B cell (primary cell): ENCODE results near the gene RALGAPA2. TPM values are rescaled to one million over a fixed set of nuclear protein-coding genes. Genes with fewer than 3 reads are reported as not detected.

Experiments
- ATAC-seq: fragments of 200-7000 bp; cut with Tn5 transposase; one replicate; pipeline ENCODE4 v1.10.0; 2021; ENCODE audit warnings: low read depth, mild to moderate bottlenecking, moderate number of reproducible peaks, moderate library complexity
- CTCF ChIA-PET: fragments of 350-600 bp; sonication (Branson Sonifier 250); formaldehyde crosslinking; loops from one replicate; lab custom pipeline; 2021; ENCODE audit warnings: antibody characterized with exemption, inconsistent platforms; lab: Charles Lee
- POLR2A ChIA-PET: fragments of 350-600 bp; sonication (Branson Sonifier 250); formaldehyde crosslinking; loops from one replicate; lab custom pipeline; 2021; ENCODE audit warnings: antibody characterized with exemption; lab: Charles Lee
- DNase-seq: peaks from one replicate; pipeline ENCODE4 v3.0.0; 2013
- H2AFZ ChIP-seq: 2 replicates; pipeline ENCODE4 v1.6.1; 2012; ENCODE audit warnings: mild to moderate bottlenecking, low read depth, low read length; ENCODE audit not compliant: insufficient read depth, poor library complexity, severe bottlenecking
- H3K27ac ChIP-seq, 2 donors: 1 replicate in 1 of 2; 2 replicates in 1 of 2; pipeline ENCODE4 v1.5.1; 2012 to 2013; ENCODE audit warnings: low read length in 2 of 2, mild to moderate bottlenecking in 2 of 2, moderate library complexity in 1 of 2
- H3K27me3 ChIP-seq, 4 experiments: fragments of 200-600 bp in 1 of 4; sonication (generic) in 1 of 4; replicated peaks in 1 of 4; 1 replicate in 2 of 4; 2 replicates in 2 of 4; pipeline versions ENCODE4 v1.6.1 to v1.7.0; 2013 to 2016; ENCODE audit warnings: low read length in 3 of 4, mild to moderate bottlenecking in 2 of 4, mixed read lengths in 1 of 4, moderate library complexity in 1 of 4; ENCODE audit not compliant: insufficient read depth in 4 of 4, control insufficient read depth in 3 of 4; ENCODE audit errors: control extremely low read depth in 1 of 4
- H3K36me3 ChIP-seq, 2 experiments: replicated peaks in 1 of 2; 1 replicate in 1 of 2; 2 replicates in 1 of 2; pipeline versions ENCODE4 v1.6.1 to v1.7.1; 2013; ENCODE audit warnings: low read length in 1 of 2; ENCODE audit not compliant: insufficient read depth in 2 of 2, control insufficient read depth in 1 of 2; ENCODE audit errors: control extremely low read depth in 1 of 2, extremely low read depth in 1 of 2
- H3K4me1 ChIP-seq, 2 donors: fragments of 200-600 bp in 1 of 2; sonication (generic) in 1 of 2; 1 replicate in 1 of 2; 2 replicates in 1 of 2; pipeline versions ENCODE4 v1.5.1 to v1.6.1; 2013 to 2017; ENCODE audit warnings: low read length in 2 of 2; ENCODE audit not compliant: control insufficient read depth in 2 of 2, insufficient read depth in 2 of 2
- H3K4me2 ChIP-seq: replicated peaks from 2 replicates; pipeline ENCODE3; 2012; ENCODE audit warnings: mild to moderate bottlenecking, low read depth, low read length; ENCODE audit not compliant: poor library complexity, severe bottlenecking
- H3K4me3 ChIP-seq, 5 experiments: fragments of 200-600 bp in 1 of 5; sonication (generic) in 1 of 5; 1 replicate in 3 of 5; 2 replicates in 2 of 5; pipeline versions ENCODE4 v1.5.1 to v1.7.0; 2011 to 2016; ENCODE audit warnings: low read length in 4 of 5, mild to moderate bottlenecking in 4 of 5, low read depth in 2 of 5, control low read depth in 1 of 5, moderate library complexity in 1 of 5; ENCODE audit not compliant: insufficient read depth in 1 of 5; ENCODE audit errors: control extremely low read depth in 1 of 5, extremely low read depth in 1 of 5
- H3K79me2 ChIP-seq: fragments of 200-600 bp; sonication (generic); one replicate; pipeline ENCODE4 v1.6.0; 2016; ENCODE audit warnings: low read length; ENCODE audit not compliant: control insufficient read depth, insufficient read depth
- H3K9ac ChIP-seq: fragments of 200-600 bp; sonication (generic); 2 replicates; pipeline ENCODE4 v1.6.1; 2017; ENCODE audit warnings: mild to moderate bottlenecking, low read length, moderate library complexity
- H3K9me3 ChIP-seq, 3 donors: one replicate each; pipeline versions ENCODE4 v1.6.1 to v1.7.1; 2013; ENCODE audit warnings: low read length in 2 of 3; ENCODE audit not compliant: control insufficient read depth in 2 of 3, insufficient read depth in 1 of 3; ENCODE audit errors: control extremely low read depth in 1 of 3
- H4K20me1 ChIP-seq: 2 replicates; pipeline ENCODE4 v1.6.0; 2012; ENCODE audit warnings: mild to moderate bottlenecking, low read length; ENCODE audit not compliant: insufficient read depth, control insufficient read depth, poor library complexity, severe bottlenecking
- H3K27ac Mint-ChIP-seq: one replicate; pipeline ENCODE4 v1.8.0; 2021; ENCODE audit warnings: mixed read lengths
- H3K27me3 Mint-ChIP-seq: one replicate; pipeline ENCODE4 v1.8.0; 2021; ENCODE audit warnings: mixed read lengths
- H3K4me1 Mint-ChIP-seq: one replicate; pipeline ENCODE4 v1.8.0; 2021; ENCODE audit warnings: mixed read lengths
- H3K4me3 Mint-ChIP-seq: one replicate; pipeline ENCODE4 v1.8.0; 2021; ENCODE audit warnings: mixed read lengths
- H3K9me3 Mint-ChIP-seq: one replicate; pipeline ENCODE4 v1.8.0; 2022; ENCODE audit warnings: mixed read lengths; ENCODE audit not compliant: insufficient read depth
- EZH2 ChIP-seq: IDR thresholded peaks from 2 replicates; pipeline ENCODE4 v1.6.1; 2012; ENCODE audit warnings: borderline replicate concordance, low read depth, mild to moderate bottlenecking, moderate library complexity, low read length; ENCODE audit not compliant: insufficient read depth, poor library complexity, severe bottlenecking
- WGBS: methylation state at CpG from one replicate; pipeline ENCODE4 v1.1.5; 2013; ENCODE audit warnings: missing lambda C conversion rate; ENCODE audit not compliant: insufficient coverage; 5-methylcytosine and 5-hydroxymethylcytosine counted together
- intact Hi-C: fragments of 100-400 bp; cut with micrococcal nuclease; formaldehyde crosslinking; loops from one replicate; pipeline ENCODE4 v1.10.0; 2022
- polyA plus RNA-seq: library from polyadenylated mRNA; depleted of rRNA; stranded (reverse); fragments of >200 nt; gene quantifications from 2 replicates; pipeline ENCODE4 v1.2.3, GENCODE V29; 2012
- total RNA-seq, 2 donors: library from RNA; stranded (reverse); fragments of 120-200 nt in 1 of 2; gene quantifications; 1 replicate in 1 of 2; 2 replicates in 1 of 2; pipeline versions ENCODE4 v1.2.3 to v1.2.4, GENCODE V29; 2013 to 2022
- TF ChIP-seq, protein P1 (sequence below): fragments of 200-600 bp; IDR thresholded peaks from one replicate; pipeline ENCODE4 v1.8.0; 2022; ENCODE audit warnings: antibody characterized with exemption, mild to moderate bottlenecking

RALGAPA2 gene
- total and polyA plus RNA-seq, 2 donors (not counting 1 experiment from before 2014, with no cell fraction given): 6.4 to 33.1 TPM

DNA sequence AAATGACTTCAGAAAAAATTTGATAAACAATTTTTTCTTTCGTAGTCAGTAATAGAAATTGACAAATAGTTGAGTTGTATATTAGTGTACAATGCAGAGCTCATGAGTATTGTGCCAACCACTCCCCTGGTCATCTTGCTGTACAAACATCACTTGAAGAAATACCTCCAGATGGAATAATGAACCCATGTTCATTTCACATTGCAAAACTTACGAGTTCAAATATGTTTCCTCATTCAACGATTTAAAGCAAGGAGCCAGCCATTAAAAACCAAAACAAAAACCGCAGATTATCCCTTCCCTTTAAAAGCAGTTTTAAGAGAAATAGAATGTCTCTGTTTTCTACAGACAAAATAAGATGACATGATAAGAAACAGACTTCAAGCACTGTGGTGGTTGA lies 62.5 kb downstream of the RALGAPA2 start:
- WGBS: no CpG with 5 or more reads among the region's 4 CpGs
- CTCF ChIA-PET: no interaction called here
- H3K27ac Mint-ChIP-seq: no peak overlapping the region
- Histone ChIP-seq H3K4me3 (no peak overlapping the region), H3K9ac (no peak overlapping the region), H3K36me3 (peaks cover 0 to 3% of the 10 kb centered on the region in 2 experiments), H3K27ac (no peak overlapping the region), H3K4me1 (no peaks in the 10 kb centered on the region), H3K9me3 (no peaks in the 10 kb centered on the region), H3K27me3 (no peaks in the 10 kb centered on the region), H2AFZ (no peak overlapping the region), H4K20me1 (no peaks in the 10 kb centered on the region), H3K79me2 (no peaks in the 10 kb centered on the region), H3K4me2 (no peak overlapping the region)
- no peak for TF ChIP-seq EZH2
- TF ChIP-seq, protein P1, sequence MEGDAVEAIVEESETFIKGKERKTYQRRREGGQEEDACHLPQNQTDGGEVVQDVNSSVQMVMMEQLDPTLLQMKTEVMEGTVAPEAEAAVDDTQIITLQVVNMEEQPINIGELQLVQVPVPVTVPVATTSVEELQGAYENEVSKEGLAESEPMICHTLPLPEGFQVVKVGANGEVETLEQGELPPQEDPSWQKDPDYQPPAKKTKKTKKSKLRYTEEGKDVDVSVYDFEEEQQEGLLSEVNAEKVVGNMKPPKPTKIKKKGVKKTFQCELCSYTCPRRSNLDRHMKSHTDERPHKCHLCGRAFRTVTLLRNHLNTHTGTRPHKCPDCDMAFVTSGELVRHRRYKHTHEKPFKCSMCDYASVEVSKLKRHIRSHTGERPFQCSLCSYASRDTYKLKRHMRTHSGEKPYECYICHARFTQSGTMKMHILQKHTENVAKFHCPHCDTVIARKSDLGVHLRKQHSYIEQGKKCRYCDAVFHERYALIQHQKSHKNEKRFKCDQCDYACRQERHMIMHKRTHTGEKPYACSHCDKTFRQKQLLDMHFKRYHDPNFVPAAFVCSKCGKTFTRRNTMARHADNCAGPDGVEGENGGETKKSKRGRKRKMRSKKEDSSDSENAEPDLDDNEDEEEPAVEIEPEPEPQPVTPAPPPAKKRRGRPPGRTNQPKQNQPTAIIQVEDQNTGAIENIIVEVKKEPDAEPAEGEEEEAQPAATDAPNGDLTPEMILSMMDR: no peak
- no peak for ATAC-seq
- H3K4me1 Mint-ChIP-seq: no peaks in the 10 kb centered on the region
- H3K4me3 Mint-ChIP-seq: no peak overlapping the region
- no peaks in the 10 kb centered on the region for H3K27me3 Mint-ChIP-seq
- H3K9me3 Mint-ChIP-seq: no peaks in the 10 kb centered on the region
- no peak for DNase-seq
- intact Hi-C loops: no loop called here
- POLR2A ChIA-PET: no interaction called here

DNA sequence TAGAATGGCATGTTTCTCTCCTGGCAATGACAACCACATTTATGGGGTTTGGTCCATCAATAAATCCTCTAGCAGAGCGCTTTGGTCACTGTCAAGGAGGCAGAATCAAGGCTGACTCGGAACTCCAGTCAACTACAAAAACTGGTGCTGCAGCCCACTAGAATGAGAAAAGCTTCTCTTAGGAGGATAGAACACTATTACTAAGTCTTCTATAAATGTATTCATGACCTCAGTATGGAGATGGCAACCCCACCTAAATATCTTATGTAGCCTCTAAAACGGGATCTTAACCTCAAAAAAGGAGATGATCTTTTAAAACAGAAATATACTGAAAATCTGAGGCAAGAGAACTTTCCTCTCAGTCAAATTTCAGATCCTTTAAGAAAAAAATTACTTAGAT lies 68.5 kb downstream of the RALGAPA2 start:
- Histone ChIP-seq H3K79me2 (no peaks in the 10 kb centered on the region), H3K4me2 (no peak overlapping the region), H3K4me3 (no peak overlapping the region), H2AFZ (no peak overlapping the region), H3K27me3 (no peaks in the 10 kb centered on the region), H3K9ac (no peak overlapping the region), H3K27ac (no peak overlapping the region), H3K4me1 (no peaks in the 10 kb centered on the region), H4K20me1 (no peaks in the 10 kb centered on the region), H3K36me3 (peaks cover 1 to 17% of the 10 kb centered on the region in 2 experiments), H3K9me3 (no peaks in the 10 kb centered on the region)
- TF ChIP-seq, protein P1: no peak
- TF ChIP-seq EZH2: no peak
- H3K27me3 Mint-ChIP-seq: no peaks in the 10 kb centered on the region
- no peak overlapping the region for H3K4me3 Mint-ChIP-seq
- H3K9me3 Mint-ChIP-seq: no peaks in the 10 kb centered on the region
- ATAC-seq: no peak
- ChIA-PET CTCF (no interaction called here), POLR2A (no interaction called here)
- no peaks in the 10 kb centered on the region for H3K4me1 Mint-ChIP-seq
- WGBS: no CpG with 5 or more reads among the region's 3 CpGs
- H3K27ac Mint-ChIP-seq: no peak overlapping the region
- intact Hi-C loops: no loop called here
- DNase-seq: no peak
